Measurements from ENCODE around the gene RBM33. TPM values are rescaled to one million over a fixed set of nuclear protein-coding genes. Genes with fewer than 3 reads are reported as not detected.

RBM33 gene
- total RNA-seq, 1 donor from 2014 or later, result 30.8 TPM

GRCh38 chr7:155652156-155653114, 8.0 kb downstream of the RBM33 start:
- TF ChIP-seq, protein P1, sequence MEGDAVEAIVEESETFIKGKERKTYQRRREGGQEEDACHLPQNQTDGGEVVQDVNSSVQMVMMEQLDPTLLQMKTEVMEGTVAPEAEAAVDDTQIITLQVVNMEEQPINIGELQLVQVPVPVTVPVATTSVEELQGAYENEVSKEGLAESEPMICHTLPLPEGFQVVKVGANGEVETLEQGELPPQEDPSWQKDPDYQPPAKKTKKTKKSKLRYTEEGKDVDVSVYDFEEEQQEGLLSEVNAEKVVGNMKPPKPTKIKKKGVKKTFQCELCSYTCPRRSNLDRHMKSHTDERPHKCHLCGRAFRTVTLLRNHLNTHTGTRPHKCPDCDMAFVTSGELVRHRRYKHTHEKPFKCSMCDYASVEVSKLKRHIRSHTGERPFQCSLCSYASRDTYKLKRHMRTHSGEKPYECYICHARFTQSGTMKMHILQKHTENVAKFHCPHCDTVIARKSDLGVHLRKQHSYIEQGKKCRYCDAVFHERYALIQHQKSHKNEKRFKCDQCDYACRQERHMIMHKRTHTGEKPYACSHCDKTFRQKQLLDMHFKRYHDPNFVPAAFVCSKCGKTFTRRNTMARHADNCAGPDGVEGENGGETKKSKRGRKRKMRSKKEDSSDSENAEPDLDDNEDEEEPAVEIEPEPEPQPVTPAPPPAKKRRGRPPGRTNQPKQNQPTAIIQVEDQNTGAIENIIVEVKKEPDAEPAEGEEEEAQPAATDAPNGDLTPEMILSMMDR (IDR thresholded peaks at IDR 0.05; ENCODE audit: borderline replicate concordance), result no peak
- no peak for DNase-seq
- Histone ChIP-seq H3K9me3 (replicated peaks) (peaks cover 20% of the 10 kb centered on the region), H3K4me3 (no peak overlapping the region), H3K27ac (replicated peaks) (no peak overlapping the region), H3K36me3 (peaks cover 20% of the 10 kb centered on the region), H3K4me1 (peaks cover 52% of the 10 kb centered on the region), H3K27me3 (ENCODE audit: low read depth) (no peaks in the 10 kb centered on the region)
- intact Hi-C loops (cut with micrococcal nuclease), result no loop called here

GRCh38 chr7:155653803-155654202, 9.3 kb downstream of the RBM33 start:
- intact Hi-C loops (cut with micrococcal nuclease), result no loop called here

DNA sequence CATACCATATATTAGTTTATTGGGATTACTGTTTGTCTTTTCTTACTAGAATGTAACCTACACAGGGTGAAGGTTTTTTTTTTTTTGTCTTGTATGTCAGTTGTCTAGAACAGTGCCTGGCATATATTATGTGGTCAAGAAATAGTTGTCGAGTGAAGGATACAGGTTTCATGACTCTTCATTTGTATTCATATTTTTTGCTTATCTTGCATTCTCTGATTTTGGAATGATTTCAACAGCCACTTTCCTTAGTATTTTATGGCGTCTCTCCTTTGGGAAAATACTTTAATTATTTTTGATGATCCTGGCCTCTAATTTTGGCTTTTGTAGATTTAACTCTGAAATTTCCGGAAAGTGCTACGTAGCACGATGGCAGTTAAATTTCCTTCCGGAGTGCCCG, 12.4 kb downstream of the RBM33 start:
- H3K27me3 ChIP-seq (ENCODE audit: low read depth), result no peaks in the 10 kb centered on the region
- H3K36me3 ChIP-seq, result no peaks in the 10 kb centered on the region
- peaks cover 62% of the 10 kb centered on the region for H3K4me1 ChIP-seq
- intact Hi-C loops (cut with micrococcal nuclease), result no loop called here
- no peak overlapping the region for H3K27ac ChIP-seq (replicated peaks)
- TF ChIP-seq, protein P1 (IDR thresholded peaks at IDR 0.05; ENCODE audit: borderline replicate concordance), result no peak
- no peak for DNase-seq
- no peak overlapping the region for H3K4me3 ChIP-seq
- peaks cover 5% of the 10 kb centered on the region for H3K9me3 ChIP-seq (replicated peaks)

More at GRCh38 chr7:155653803-155654202, 9.3 kb downstream of the RBM33 start:
- TF ChIP-seq, protein P1 (IDR thresholded peaks at IDR 0.05; ENCODE audit: borderline replicate concordance), result no peak
- Histone ChIP-seq H3K9me3 (replicated peaks) (peaks cover 11% of the 10 kb centered on the region), H3K27ac (replicated peaks) (no peak overlapping the region), H3K27me3 (ENCODE audit: low read depth) (no peaks in the 10 kb centered on the region), H3K4me1 (peaks cover 61% of the 10 kb centered on the region), H3K4me3 (no peak overlapping the region), H3K36me3 (peaks cover 7% of the 10 kb centered on the region)
- DNase-seq, result no peak

DNA sequence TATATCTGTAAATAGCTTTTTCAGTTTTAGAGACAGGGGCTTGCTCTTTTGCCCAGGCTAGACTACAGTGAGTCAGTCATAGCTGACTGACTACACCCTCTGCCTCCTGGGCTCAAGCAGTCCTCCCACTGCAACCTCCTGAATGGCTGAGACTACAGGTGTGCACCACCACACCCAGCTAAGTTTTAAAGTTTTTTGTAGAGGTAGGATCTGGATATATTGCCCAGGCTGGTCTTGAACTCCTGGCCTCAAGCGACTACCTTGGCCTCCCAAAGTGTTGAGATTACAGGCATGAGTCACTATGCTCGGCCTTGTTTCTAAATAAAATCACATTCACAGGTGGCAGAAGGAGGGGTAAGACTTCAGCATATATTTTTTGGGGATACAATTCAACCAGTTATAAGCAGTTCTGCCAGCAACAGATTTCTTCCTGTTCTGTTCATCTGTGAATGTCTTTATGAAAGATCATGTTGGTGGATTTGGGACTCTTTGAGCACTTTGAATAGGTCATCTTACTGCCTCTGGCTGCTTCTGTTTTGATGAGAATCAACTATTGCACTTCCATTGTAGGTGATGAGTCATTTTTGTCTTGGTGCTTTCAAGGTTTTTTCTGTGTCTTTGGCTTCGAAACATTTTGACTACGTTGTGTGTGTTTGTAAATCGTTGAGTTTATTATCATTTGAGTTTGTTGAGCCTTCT, 15.7 kb downstream of the RBM33 start:
- intact Hi-C loops (cut with micrococcal nuclease), result no loop called here
- DNase-seq, result no peak
- H3K27ac ChIP-seq (replicated peaks), result no peak overlapping the region
- TF ChIP-seq, protein P1 (IDR thresholded peaks at IDR 0.05; ENCODE audit: borderline replicate concordance), result no peak
- no peak overlapping the region for H3K4me3 ChIP-seq
- H3K27me3 ChIP-seq (ENCODE audit: low read depth), result no peaks in the 10 kb centered on the region
- peaks cover 5% of the 10 kb centered on the region for H3K9me3 ChIP-seq (replicated peaks)
- peaks cover 1% of the 10 kb centered on the region for H3K36me3 ChIP-seq
- H3K4me1 ChIP-seq, result peaks cover 64% of the 10 kb centered on the region

- Histone ChIP-seq H3K4me3 (no peak overlapping the region), H3K9me3 (replicated peaks) (peaks cover 5% of the 10 kb centered on the region), H3K4me1 (peaks cover 64% of the 10 kb centered on the region), H3K27ac (replicated peaks) (no peak overlapping the region), H3K27me3 (ENCODE audit: low read depth) (no peaks in the 10 kb centered on the region), H3K36me3 (peaks cover 5% of the 10 kb centered on the region)
- TF ChIP-seq, protein P1 (IDR thresholded peaks at IDR 0.05; ENCODE audit: borderline replicate concordance), result no peak
- intact Hi-C loops (cut with micrococcal nuclease), result no loop called here
- DNase-seq, result no peak
These were observed 16.3 kb downstream of the RBM33 start for GRCh38 chr7:155660758-155661093.
